WI38 (cell line): ENCODE results near the gene NPIPB6.
A peak's percentile ranks its signal among the peaks of the same experiment; 100 is the strongest.

ENCODE experiments used
- H3K4me3 ChIP-seq: 2 replicates; pipeline ENCODE4 v1.5.1; 2011; ENCODE audit warnings: low read depth, mild to moderate bottlenecking, control low read depth, low read length
- CTCF ChIP-seq: IDR thresholded peaks from 2 replicates; pipeline ENCODE4 v1.5.1; 2012; ENCODE audit warnings: low read depth, mild to moderate bottlenecking, control low read depth, low read length

The NPIPB6 gene

GRCh38 chr16:28326881-28327610 is 36.3 kb downstream of the NPIPB6 start:
- no peak overlapping the region for H3K4me3 ChIP-seq
- TF ChIP-seq CTCF: peak; percentile 88

GRCh38 chr16:28324887-28325279 is 38.4 kb downstream of the NPIPB6 start:
- no peak overlapping the region for H3K4me3 ChIP-seq
- no peak for TF ChIP-seq CTCF

- no peak overlapping the region for H3K4me3 ChIP-seq
Observed at GRCh38 chr16:28324235-28324886, 38.9 kb downstream of the NPIPB6 start.

GRCh38 chr16:28321700-28322411 is 41.5 kb downstream of the NPIPB6 start:
- H3K4me3 ChIP-seq: no peak overlapping the region
- peak; percentile 93 for TF ChIP-seq CTCF

More at GRCh38 chr16:28324235-28324886, 38.9 kb downstream of the NPIPB6 start:
- TF ChIP-seq CTCF: no peak

- TF ChIP-seq CTCF: no peak
- H3K4me3 ChIP-seq: no peak overlapping the region
Observed at GRCh38 chr16:28320741-28321140, 42.6 kb downstream of the NPIPB6 start.

- no peak overlapping the region for H3K4me3 ChIP-seq
- no peak for TF ChIP-seq CTCF
Observed at GRCh38 chr16:28320023-28320561, 43.2 kb downstream of the NPIPB6 start.
